ENCODE data around the gene TPSAB1.
"Not testable (repeated sequence)": the region's sequence is repeated elsewhere in the genome, so short reads cannot be mapped to it uniquely, and the experiment has no call there.

Gene TPSAB1

GRCh38 chr16:1245452-1246020 lies 5.0 kb downstream of the TPSAB1 start:
- peak overlapping the region; percentile 27 for H3K4me3 ChIP-seq (ENCODE audit: low read depth, low read length)
- 0 out of 2 replicates have a peak, but pooled peaks have one; percentile 9 for TF ChIP-seq MAX (IDR thresholded peaks at IDR 0.05; ENCODE audit: low read depth, low read length)
- TF ChIP-seq CTCF (IDR thresholded peaks at IDR 0.05; ENCODE audit: low read depth, low read length): no peak
- peak; percentile 57 for DNase-seq (ENCODE audit: low read depth)

GRCh38 chr16:1247903-1248537 lies 7.5 kb downstream of the TPSAB1 start:
- H3K4me3 ChIP-seq (ENCODE audit: low read depth, low read length); DNase-seq (ENCODE audit: low read depth): not testable (repeated sequence)

GRCh38 chr16:1249031-1249755 lies 8.7 kb downstream of the TPSAB1 start:
- not testable (repeated sequence) for DNase-seq (ENCODE audit: low read depth); H3K4me3 ChIP-seq (ENCODE audit: low read depth, low read length)

- DNase-seq (ENCODE audit: low read depth); H3K4me3 ChIP-seq (ENCODE audit: low read depth, low read length): not testable (repeated sequence)
These were observed 13.3 kb downstream of the TPSAB1 start for GRCh38 chr16:1253701-1254364.

- not testable (repeated sequence) for H3K4me3 ChIP-seq (ENCODE audit: low read depth, low read length); DNase-seq (ENCODE audit: low read depth)
These were observed 14.3 kb downstream of the TPSAB1 start for GRCh38 chr16:1254821-1255220.

- peak; percentile 28 for DNase-seq (ENCODE audit: low read depth)
- H3K4me3 ChIP-seq (ENCODE audit: low read depth, low read length): not testable (repeated sequence)
These were observed 15.0 kb downstream of the TPSAB1 start, which contains the start of gene TPSD1 for GRCh38 chr16:1255276-1256122. Gene TPSD1, plus strand, starts transcription at chr16:1256069. Its CDS starts 212 bp downstream, at chr16:1256281.

- not testable (repeated sequence) for H3K4me3 ChIP-seq (ENCODE audit: low read depth, low read length); DNase-seq (ENCODE audit: low read depth)
These were observed 15.9 kb downstream of the TPSAB1 start for GRCh38 chr16:1256296-1256873.

GRCh38 chr16:1256874-1257322 lies 16.4 kb downstream of the TPSAB1 start:
- DNase-seq (ENCODE audit: low read depth): no peak
- no peak overlapping the region for H3K4me3 ChIP-seq (ENCODE audit: low read depth, low read length)
- TF ChIP-seq MYC (IDR thresholded peaks at IDR 0.05; ENCODE audit: low read depth, low read length) (no peak), CTCF (IDR thresholded peaks at IDR 0.05; ENCODE audit: low read depth, low read length) (no peak), POLR2A (IDR thresholded peaks at IDR 0.05; ENCODE audit: extremely low read depth, insufficient read length) (no peak), MAX (IDR thresholded peaks at IDR 0.05; ENCODE audit: low read depth, low read length) (no peak)
